Measurements from ENCODE around the gene ZNF654. TPM values are rescaled to one million over a fixed set of nuclear protein-coding genes. Genes with fewer than 3 reads are reported as not detected.
A peak's percentile ranks its signal among the peaks of the same experiment; 100 is the strongest.

ZNF654 gene
- total RNA-seq, 1 experiment from 2014 or later: 7.0 TPM

DNA sequence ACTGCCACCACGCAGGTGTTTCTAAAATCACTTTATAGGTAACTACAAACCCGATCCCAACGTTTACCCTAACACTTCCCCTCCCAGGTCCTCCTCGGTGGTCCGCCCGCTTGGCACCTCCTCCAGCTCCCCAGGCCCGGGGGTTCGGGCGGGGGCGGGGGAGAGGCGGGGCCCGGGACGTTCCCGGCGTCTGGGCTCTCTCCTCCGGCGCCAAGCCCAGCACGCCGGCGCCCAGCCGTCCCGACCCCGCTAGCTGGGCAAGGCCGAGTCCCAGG, 812 bp upstream of the ZNF654 start:
- TF ChIP-seq EZH2phosphoT487 (IDR thresholded peaks at IDR 0.05; ENCODE audit: borderline replicate concordance) (no peak), TCF7L2 (IDR thresholded peaks at IDR 0.05; ENCODE audit: borderline replicate concordance, extremely low read depth, insufficient read depth, insufficient read length) (no peak)
- peak overlapping the region; percentile 81 to 90 for H3K4me3 ChIP-seq (replicated peaks in 1 of 2; ENCODE audit: low read depth in 1 of 2, low read length in 2 of 2)
- peaks cover 6 to 13% of the 10 kb centered on the region in 2 experiments for H3K36me3 ChIP-seq (ENCODE audit: control insufficient read depth in 1 of 2, insufficient read depth in 2 of 2, low read length in 2 of 2)
- no TSS peak for BruUV-seq (replicated peaks)
- ChIA-PET POLR2A (interaction anchor here (1.3 to 1.4 kb wide), 2 partner anchors 26 to 50 kb away, joined by 4 to 5 read pairs; no protein-coding TSS in a partner anchor), RAD21 (ENCODE audit: low non-redundant PET in 1 of 2, low total read pairs in 2 of 2, uncharacterized antibody in 2 of 2, unreplicated experiment in 2 of 2) (no interaction called here), CTCF (interaction anchor here (0.9 kb wide), 1 partner anchor 53 kb away, joined by 3 read pairs; no protein-coding TSS in a partner anchor)
- peaks cover 0 to 15% of the 10 kb centered on the region in 2 experiments; a peak in 2 of 4 replicates for H3K4me1 ChIP-seq (ENCODE audit: control insufficient read depth in 1 of 2, insufficient read depth in 2 of 2, low read length in 2 of 2)
- peak overlapping the region; percentile 79 for H3K4me2 ChIP-seq (ENCODE audit: low read length)
- no peaks in the 10 kb centered on the region; the same call in 1 of the 2 replicates for H4K20me1 ChIP-seq (ENCODE audit: insufficient read depth)
- H3K27me3 ChIP-seq (ENCODE audit: insufficient read depth, low read length): no peaks in the 10 kb centered on the region
- no peak overlapping the region for H2AFZ ChIP-seq (ENCODE audit: low read depth, low read length, poor library complexity, severe bottlenecking)
- H3K9me2 ChIP-seq (ENCODE audit: insufficient read depth): no peaks in the 10 kb centered on the region
- ATAC-seq: no peak; the same call in 1 of the 2 replicates
- DNase-seq (ENCODE audit: low read depth, low spot score): no peak
- no peaks in the 10 kb centered on the region for H3K9me3 ChIP-seq (ENCODE audit: control insufficient read depth in 1 of 2, insufficient read depth in 1 of 2, low read depth in 1 of 2, low read length in 2 of 2)
- peak overlapping the region; percentile 86 for H3K27ac ChIP-seq (ENCODE audit: low read depth, low read length)
- intact Hi-C loops (cut with micrococcal nuclease): loop anchor here (2.0 kb wide), 1 partner anchor 91 kb away; the partner anchor contains the start of gene C3orf38
- peak overlapping the region; percentile 60 for H3K9ac ChIP-seq (ENCODE audit: low read length)
- peaks cover 59% of the 10 kb centered on the region for H3K79me2 ChIP-seq (ENCODE audit: insufficient read depth, low read length)

DNA sequence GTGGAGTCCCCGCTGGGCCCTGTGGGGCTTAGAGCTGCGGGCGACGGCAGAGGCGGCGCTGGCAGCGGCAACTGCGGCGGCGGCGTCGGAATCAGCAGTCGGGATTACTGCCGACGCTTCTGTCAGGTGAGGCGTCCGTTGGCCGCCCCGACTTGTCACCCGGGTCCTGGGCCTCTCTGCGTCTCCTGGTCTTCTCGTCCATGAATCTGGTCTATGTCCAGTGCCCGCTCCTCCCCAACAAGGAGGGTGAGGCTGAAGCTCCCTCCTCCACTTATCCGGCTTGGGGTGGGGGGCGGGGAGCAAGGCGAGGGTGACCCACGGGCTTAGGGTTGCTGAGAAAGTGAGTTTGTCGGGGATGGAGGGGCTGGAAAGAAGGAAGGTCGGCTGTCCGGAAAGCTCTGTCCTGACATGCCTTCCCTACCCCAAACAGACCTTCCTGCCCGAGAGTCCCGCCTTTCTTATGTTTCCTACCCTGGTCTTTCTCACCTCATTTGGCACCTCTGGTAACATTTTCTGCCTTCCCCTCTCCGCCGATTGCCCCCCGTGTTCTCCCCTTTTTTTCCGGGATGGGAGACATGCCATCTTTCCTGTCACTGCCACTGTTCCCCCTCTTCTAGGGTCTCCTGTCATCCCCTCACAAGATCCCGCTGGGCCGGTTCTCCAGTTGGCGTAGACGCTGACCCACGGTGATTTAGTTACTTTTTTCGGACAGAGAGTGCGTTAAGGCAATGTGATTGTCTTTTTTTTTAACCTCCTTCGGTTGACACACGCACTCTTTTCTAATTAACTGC, 520 bp downstream of the ZNF654 start:
- POLR2A ChIA-PET: interaction anchor here (1.4 kb wide), 1 partner anchor 49 kb away, joined by 4 read pairs; no protein-coding TSS in a partner anchor
- intact Hi-C loops (cut with micrococcal nuclease): loop anchor here (2.0 kb wide), 1 partner anchor 89 kb away; the partner anchor contains the start of gene C3orf38
- Histone ChIP-seq H3K4me3 (replicated peaks in 1 of 2; ENCODE audit: low read depth in 1 of 2, low read length in 2 of 2) (peak overlapping the region; percentile 90 to 92), H3K9me2 (ENCODE audit: insufficient read depth) (no peaks in the 10 kb centered on the region), H3K27me3 (ENCODE audit: insufficient read depth, low read length) (no peaks in the 10 kb centered on the region), H3K27ac (ENCODE audit: low read depth, low read length) (peak overlapping the region; percentile 73), H3K4me2 (ENCODE audit: low read length) (peak overlapping the region; percentile 88), H3K9ac (ENCODE audit: low read length) (peak overlapping the region; percentile 75), H2AFZ (ENCODE audit: low read depth, low read length, poor library complexity, severe bottlenecking) (no peak overlapping the region), H3K9me3 (ENCODE audit: control insufficient read depth in 1 of 2, insufficient read depth in 1 of 2, low read depth in 1 of 2, low read length in 2 of 2) (no peaks in the 10 kb centered on the region), H3K79me2 (ENCODE audit: insufficient read depth, low read length) (peaks cover 72% of the 10 kb centered on the region), H4K20me1 (ENCODE audit: insufficient read depth) (no peaks in the 10 kb centered on the region; the same call in 1 of the 2 replicates), H3K4me1 (ENCODE audit: control insufficient read depth in 1 of 2, insufficient read depth in 2 of 2, low read length in 2 of 2) (peaks cover 0 to 15% of the 10 kb centered on the region in 2 experiments; a peak in 2 of 4 replicates), H3K36me3 (ENCODE audit: control insufficient read depth in 1 of 2, insufficient read depth in 2 of 2, low read length in 2 of 2) (peaks cover 6 to 13% of the 10 kb centered on the region in 2 experiments)
- CTCF ChIA-PET: interaction anchor here (0.9 kb wide), 1 partner anchor 709 kb away, joined by 3 read pairs; no protein-coding TSS in a partner anchor
- BruUV-seq (replicated peaks): TSS peak; percentile 37
- DNase-seq (ENCODE audit: low read depth, low spot score): no peak
- peak; percentile 26 for ATAC-seq
- RAD21 ChIA-PET (ENCODE audit: low non-redundant PET in 1 of 2, low total read pairs in 2 of 2, uncharacterized antibody in 2 of 2, unreplicated experiment in 2 of 2): no interaction called here
- TF ChIP-seq SIN3A (IDR thresholded peaks at IDR 0.05; ENCODE audit: low read depth) (no peak), YY1 (IDR thresholded peaks at IDR 0.05; ENCODE audit: extremely low read depth, insufficient replicate concordance, low read depth, low read length) (no peak), ZNF274 (IDR thresholded peaks at IDR 0.05; ENCODE audit: low read depth, low read length) (no peak), EZH2 (IDR thresholded peaks at IDR 0.05) (no peak), EGR1 (IDR thresholded peaks at IDR 0.05; ENCODE audit: low read depth) (no peak), EZH2phosphoT487 (IDR thresholded peaks at IDR 0.05; ENCODE audit: borderline replicate concordance) (no peak), CBX3 (IDR thresholded peaks at IDR 0.05; ENCODE audit: low read depth) (no peak), POLR2A (IDR thresholded peaks at IDR 0.05; ENCODE audit: borderline replicate concordance, extremely low read depth, insufficient read depth, insufficient read length) (no peak), ELF1 (IDR thresholded peaks at IDR 0.05; ENCODE audit: borderline replicate concordance, low read depth) (no peak)
- TF ChIP-seq, protein P1, sequence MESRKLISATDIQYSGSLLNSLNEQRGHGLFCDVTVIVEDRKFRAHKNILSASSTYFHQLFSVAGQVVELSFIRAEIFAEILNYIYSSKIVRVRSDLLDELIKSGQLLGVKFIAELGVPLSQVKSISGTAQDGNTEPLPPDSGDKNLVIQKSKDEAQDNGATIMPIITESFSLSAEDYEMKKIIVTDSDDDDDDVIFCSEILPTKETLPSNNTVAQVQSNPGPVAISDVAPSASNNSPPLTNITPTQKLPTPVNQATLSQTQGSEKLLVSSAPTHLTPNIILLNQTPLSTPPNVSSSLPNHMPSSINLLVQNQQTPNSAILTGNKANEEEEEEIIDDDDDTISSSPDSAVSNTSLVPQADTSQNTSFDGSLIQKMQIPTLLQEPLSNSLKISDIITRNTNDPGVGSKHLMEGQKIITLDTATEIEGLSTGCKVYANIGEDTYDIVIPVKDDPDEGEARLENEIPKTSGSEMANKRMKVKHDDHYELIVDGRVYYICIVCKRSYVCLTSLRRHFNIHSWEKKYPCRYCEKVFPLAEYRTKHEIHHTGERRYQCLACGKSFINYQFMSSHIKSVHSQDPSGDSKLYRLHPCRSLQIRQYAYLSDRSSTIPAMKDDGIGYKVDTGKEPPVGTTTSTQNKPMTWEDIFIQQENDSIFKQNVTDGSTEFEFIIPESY (IDR thresholded peaks at IDR 0.05; ENCODE audit: extremely low read depth, insufficient replicate concordance, low read length): no peak
- TF ChIP-seq, protein P2, sequence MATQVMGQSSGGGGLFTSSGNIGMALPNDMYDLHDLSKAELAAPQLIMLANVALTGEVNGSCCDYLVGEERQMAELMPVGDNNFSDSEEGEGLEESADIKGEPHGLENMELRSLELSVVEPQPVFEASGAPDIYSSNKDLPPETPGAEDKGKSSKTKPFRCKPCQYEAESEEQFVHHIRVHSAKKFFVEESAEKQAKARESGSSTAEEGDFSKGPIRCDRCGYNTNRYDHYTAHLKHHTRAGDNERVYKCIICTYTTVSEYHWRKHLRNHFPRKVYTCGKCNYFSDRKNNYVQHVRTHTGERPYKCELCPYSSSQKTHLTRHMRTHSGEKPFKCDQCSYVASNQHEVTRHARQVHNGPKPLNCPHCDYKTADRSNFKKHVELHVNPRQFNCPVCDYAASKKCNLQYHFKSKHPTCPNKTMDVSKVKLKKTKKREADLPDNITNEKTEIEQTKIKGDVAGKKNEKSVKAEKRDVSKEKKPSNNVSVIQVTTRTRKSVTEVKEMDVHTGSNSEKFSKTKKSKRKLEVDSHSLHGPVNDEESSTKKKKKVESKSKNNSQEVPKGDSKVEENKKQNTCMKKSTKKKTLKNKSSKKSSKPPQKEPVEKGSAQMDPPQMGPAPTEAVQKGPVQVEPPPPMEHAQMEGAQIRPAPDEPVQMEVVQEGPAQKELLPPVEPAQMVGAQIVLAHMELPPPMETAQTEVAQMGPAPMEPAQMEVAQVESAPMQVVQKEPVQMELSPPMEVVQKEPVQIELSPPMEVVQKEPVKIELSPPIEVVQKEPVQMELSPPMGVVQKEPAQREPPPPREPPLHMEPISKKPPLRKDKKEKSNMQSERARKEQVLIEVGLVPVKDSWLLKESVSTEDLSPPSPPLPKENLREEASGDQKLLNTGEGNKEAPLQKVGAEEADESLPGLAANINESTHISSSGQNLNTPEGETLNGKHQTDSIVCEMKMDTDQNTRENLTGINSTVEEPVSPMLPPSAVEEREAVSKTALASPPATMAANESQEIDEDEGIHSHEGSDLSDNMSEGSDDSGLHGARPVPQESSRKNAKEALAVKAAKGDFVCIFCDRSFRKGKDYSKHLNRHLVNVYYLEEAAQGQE (IDR thresholded peaks at IDR 0.05; ENCODE audit: low read depth): no peak

Measured in HCT116 (cell line).